Heart right ventricle (tissue), 16 donors: ENCODE data around the gene PIGBOS1. TPM values are rescaled to one million over a fixed set of nuclear protein-coding genes. Genes with fewer than 3 reads are reported as not detected.

Source experiments
- ATAC-seq, 8 donors: fragments of 200-7000 bp; cut with Tn5 transposase; one replicate each; pipeline ENCODE4 v1.9.1; 2020; ENCODE audit warnings: mild to moderate bottlenecking in 8 of 8, moderate library complexity in 8 of 8, moderate number of reproducible peaks in 1 of 8
- DNase-seq, 2 donors: peaks; one replicate each; pipeline ENCODE4 v3.0.0-alpha.2; 2020
- H3K27ac ChIP-seq, 10 donors: fragments of 200-600 bp; sonication (generic) in 2 of 10; one replicate each; pipeline versions ENCODE4 v1.5.0 to v1.8.0; 2020 to 2022; ENCODE audit warnings: mild to moderate bottlenecking in 3 of 10
- H3K27me3 ChIP-seq, 7 donors: fragments of 200-600 bp; one replicate each; pipeline ENCODE4 v1.8.0; 2021 to 2022; ENCODE audit warnings: mild to moderate bottlenecking in 2 of 7
- H3K36me3 ChIP-seq, 9 donors: fragments of 200-600 bp; sonication (generic) in 1 of 9; one replicate each; pipeline versions ENCODE4 v1.5.0 to v1.8.0; 2020 to 2022; ENCODE audit warnings: mild to moderate bottlenecking in 2 of 9
- H3K4me1 ChIP-seq, 9 donors: fragments of 200-600 bp; sonication (generic) in 1 of 9; one replicate each; pipeline versions ENCODE4 v1.5.0 to v1.8.0; 2020 to 2022; ENCODE audit warnings: mild to moderate bottlenecking in 4 of 9
- H3K4me3 ChIP-seq, 10 donors: fragments of 200-600 bp; sonication (generic) in 2 of 10; one replicate each; pipeline versions ENCODE4 v1.5.0 to v1.8.0; 2020 to 2022; ENCODE audit warnings: mild to moderate bottlenecking in 7 of 10, moderate library complexity in 2 of 10
- H3K9me3 ChIP-seq, 11 donors: fragments of 200-600 bp in 10 of 11; sonication (generic) in 2 of 11; one replicate each; pipeline versions ENCODE4 v1.5.0 to v1.8.0; 2013 to 2022; ENCODE audit warnings: mild to moderate bottlenecking in 2 of 11, control low read depth in 1 of 11, moderate library complexity in 1 of 11
- WGBS, 2 donors: extraction: QIAGEN DNeasy Blood & Tissue Kit; methylation state at CpG; one replicate each; pipeline ENCODE4 v1.1.7; 2013; ENCODE audit warnings: inconsistent platforms in 1 of 2; 5-methylcytosine and 5-hydroxymethylcytosine counted together
- intact Hi-C, 10 donors: fragments of 100-400 bp; cut with DNase I; formaldehyde crosslinking; loops; one replicate each; pipeline versions ENCODE4 v1.11.1 to v1.14.2; 2022
- long read RNA-seq, 3 donors: library from polyadenylated mRNA; unstranded; transcript quantifications; one replicate each; pipeline ENCODE4 v2.0.0, GENCODE V29; 2020 to 2021
- polyA plus RNA-seq, 2 donors: library from polyadenylated mRNA; stranded (reverse); fragments of 200-250 nt; gene quantifications; one replicate each; pipeline ENCODE4 v1.2.3, GENCODE V29; 2013
- total RNA-seq, 10 donors: library from RNA; stranded (reverse); fragmentation: NEBNext Ultra II Directional in 3 of 10; extraction: Animal tissue kit (Norgen Biotek cat#: 25700) in 3 of 10; gene quantifications; one replicate each; pipeline versions ENCODE4 v1.2.1 to v1.2.4, GENCODE V29; 2021 to 2023
- TF ChIP-seq, protein P1 (sequence below), 9 donors: fragments of 200-600 bp; sonication (generic) in 2 of 9; IDR thresholded peaks; one replicate each; pipeline versions ENCODE4 v1.5.0 to v1.8.0; 2021 to 2022; ENCODE audit warnings: antibody characterized with exemption in 9 of 9, mild to moderate bottlenecking in 5 of 9, moderate library complexity in 1 of 9
- donor health status: Arrhythmogenic right ventricular cardiomyopathy.
- donor health status: ischemic (EF 13 %, LVEDD 7.1; RV severe dilation, severe dysfunction).
- donor health status: healthy with polysubstance abuse.
- donor health status: DM: no; HTN: yes; CAD: no.
- donor health status: DM: no; HTN: no; CAD: no.
- donor health status: ischemic (EF 25% LVEDD 6.9; RV normal size, moderate dysfunction).
- donor health status: ischemic (EF 25% LVEDD 5.7; RV mildly dilated, moderate dysfunction).
- donor health status: healthy.
- donor health status: DM: yes; HTN: yes; CAD: no.
- donor health status: Ischemic cardiomyopathy.
- donor health status: ischemic (EF 35%, LVEDD 5.7; RV mildly dilated, moderate dysfunction).
- donor health status: nonischemic (EF 11% LVEDD 7.7; RV severe dilation, severe dysfunction).
- donor health status: DM: yes; HTN: yes; CAD: no.
- donor health status: PGD.
- donor health status: ischemic (EF 29% LVEDD 5.4; RV normal size, mild dysfunction).
- donor health status: nonischemic (EF 23%, LVEDD 6.1; RV moderate dilation, normal function).

The PIGBOS1 gene
- 1 to 10 TPM; 3.3 to 8.7 (median 7.4) TPM for total RNA-seq
- polyA plus RNA-seq: 10 to 100 TPM; 17.7 to 20.5 TPM
- long read RNA-seq, donor 1, partial matches to known transcripts: 0 of 6 reads
- long read RNA-seq, donor 1, other reads (novel, unspliced or antisense): 3 of 6 reads
- long read RNA-seq, donor 2, partial matches to known transcripts: 1 of 6 reads
- long read RNA-seq, donor 2, other reads (novel, unspliced or antisense): 2 of 6 reads
- long read RNA-seq, donor 3: 0 reads

GRCh38 chr15:55318588-55319494 lies at the start of gene PIGBOS1, which contains the start of gene PIGB:
PIGBOS1 (minus strand) TSS chr15:55319123; CDS start chr15:55317792, 1,331 bp downstream.
PIGB (plus strand) TSS chr15:55319222; CDS start chr15:55319251, 29 bp downstream.
- Histone ChIP-seq H3K4me1 (peaks cover 0 to 37% (median 29%) of the 10 kb centered on the region in 9 donors), H3K27ac (peak within 1 kb of the TSS; percentile 23 to 98 (median 88)), H3K9me3 (no peaks in the 10 kb centered on the region), H3K27me3 (no peaks in the 10 kb centered on the region), H3K4me3 (peak within 1 kb of the TSS; percentile 60 to 92 (median 84)), H3K36me3 (peaks cover 0 to 23% (median 0%) of the 10 kb centered on the region in 9 donors)
- intact Hi-C loops: loop anchor here in 3 of 10 donors (5.0 to 10.0 kb wide), 3 partner anchors 86 to 116 kb away; partner anchors contain the start of genes CCPG1 (in 2 of the 3) and PIERCE2 (in 2 of the 3)
- 2 to 3% methylated on average over 49 of the region's 49 CpGs for WGBS, 2 donors
- TF ChIP-seq, protein P1, sequence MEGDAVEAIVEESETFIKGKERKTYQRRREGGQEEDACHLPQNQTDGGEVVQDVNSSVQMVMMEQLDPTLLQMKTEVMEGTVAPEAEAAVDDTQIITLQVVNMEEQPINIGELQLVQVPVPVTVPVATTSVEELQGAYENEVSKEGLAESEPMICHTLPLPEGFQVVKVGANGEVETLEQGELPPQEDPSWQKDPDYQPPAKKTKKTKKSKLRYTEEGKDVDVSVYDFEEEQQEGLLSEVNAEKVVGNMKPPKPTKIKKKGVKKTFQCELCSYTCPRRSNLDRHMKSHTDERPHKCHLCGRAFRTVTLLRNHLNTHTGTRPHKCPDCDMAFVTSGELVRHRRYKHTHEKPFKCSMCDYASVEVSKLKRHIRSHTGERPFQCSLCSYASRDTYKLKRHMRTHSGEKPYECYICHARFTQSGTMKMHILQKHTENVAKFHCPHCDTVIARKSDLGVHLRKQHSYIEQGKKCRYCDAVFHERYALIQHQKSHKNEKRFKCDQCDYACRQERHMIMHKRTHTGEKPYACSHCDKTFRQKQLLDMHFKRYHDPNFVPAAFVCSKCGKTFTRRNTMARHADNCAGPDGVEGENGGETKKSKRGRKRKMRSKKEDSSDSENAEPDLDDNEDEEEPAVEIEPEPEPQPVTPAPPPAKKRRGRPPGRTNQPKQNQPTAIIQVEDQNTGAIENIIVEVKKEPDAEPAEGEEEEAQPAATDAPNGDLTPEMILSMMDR (IDR thresholded peaks at IDR 0.05): peak in 2 of 9 donors; percentile 16 to 24
- ATAC-seq (peak; percentile 97 to 99 (median 98)), DNase-seq (peak; percentile 80 to 88)

DNA sequence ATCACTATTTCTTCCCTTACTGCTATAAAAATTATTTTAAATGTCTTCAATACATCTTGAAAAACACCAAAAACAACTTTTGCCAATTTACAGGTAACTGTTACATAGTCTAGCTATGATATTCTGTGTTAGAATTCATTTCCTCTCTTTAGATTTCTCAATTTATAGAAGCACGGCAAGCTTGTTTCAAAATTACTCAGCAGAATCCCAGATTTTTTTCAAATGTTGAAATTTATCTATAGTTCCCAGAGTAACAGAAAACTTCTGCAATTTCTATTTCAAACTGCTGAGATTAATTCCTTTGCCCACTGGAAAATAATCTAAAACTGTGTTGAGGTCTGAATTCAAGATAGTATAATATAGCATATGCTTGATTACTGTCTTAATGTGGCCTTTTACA lies 48.1 kb upstream of the PIGBOS1 start:
- Histone ChIP-seq H3K27ac (no peak overlapping the region), H3K36me3 (peaks cover 0 to 88% (median 9%) of the 10 kb centered on the region in 9 donors), H3K27me3 (no peaks in the 10 kb centered on the region), H3K9me3 (no peaks in the 10 kb centered on the region), H3K4me1 (peaks cover 0 to 4% (median 0%) of the 10 kb centered on the region in 9 donors), H3K4me3 (no peak overlapping the region)
- intact Hi-C loops: no loop called here
- no peak for DNase-seq
- TF ChIP-seq, protein P1 (IDR thresholded peaks at IDR 0.05): no peak
- ATAC-seq: no peak
- WGBS, 2 donors: 87 to 90% methylated on average over 1 of the region's 1 CpG

DNA sequence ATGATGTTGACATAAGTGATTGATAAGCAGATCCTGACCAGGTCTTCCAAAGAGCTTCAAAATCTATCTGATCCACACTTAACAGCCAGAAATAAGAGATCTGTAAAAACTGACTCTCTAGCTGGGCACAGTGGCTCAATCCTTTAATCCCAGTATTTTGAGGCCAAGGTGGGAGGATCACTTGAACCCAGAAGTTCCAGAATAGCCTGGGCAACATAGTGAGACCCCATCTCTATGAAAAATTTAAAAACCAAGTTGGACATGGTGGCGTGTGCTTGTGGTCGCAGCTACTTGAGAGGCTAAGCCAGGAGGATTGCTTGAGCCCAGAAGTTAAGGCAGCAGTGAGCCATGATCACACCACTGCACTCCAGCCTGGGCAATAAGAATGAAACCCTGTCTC lies 43.7 kb upstream of the PIGBOS1 start:
- intact Hi-C loops: no loop called here
- H3K4me1 ChIP-seq: no peaks in the 10 kb centered on the region
- no peak overlapping the region for H3K4me3 ChIP-seq
- ATAC-seq (no peak), DNase-seq (no peak)
- TF ChIP-seq, protein P1 (IDR thresholded peaks at IDR 0.05): no peak
- H3K9me3 ChIP-seq: no peaks in the 10 kb centered on the region
- no peak overlapping the region for H3K27ac ChIP-seq
- 99 to 100% methylated on average over 2 of the region's 2 CpGs for WGBS, 2 donors
- peaks cover 0 to 82% (median 19%) of the 10 kb centered on the region in 9 donors for H3K36me3 ChIP-seq
- H3K27me3 ChIP-seq: no peaks in the 10 kb centered on the region

DNA sequence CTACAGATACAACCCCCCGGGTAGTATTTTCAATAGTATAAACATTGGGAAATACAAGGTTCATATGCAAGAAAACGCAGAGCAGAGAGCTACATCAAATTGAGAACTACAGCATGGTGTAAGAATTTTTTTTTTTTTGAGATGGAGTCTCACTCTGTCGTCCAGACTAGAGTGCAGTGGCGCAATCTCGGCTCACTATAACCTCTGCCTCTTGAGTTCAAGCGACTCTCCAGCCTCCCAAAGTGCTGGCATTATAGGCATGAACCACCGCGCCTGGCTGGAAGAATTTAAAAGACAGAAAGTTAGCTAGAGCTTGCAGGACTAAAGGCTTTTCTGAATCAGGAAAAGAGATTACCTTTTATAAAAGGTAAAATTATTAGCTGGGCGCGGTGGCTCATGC lies 42.1 kb upstream of the PIGBOS1 start:
- Histone ChIP-seq H3K27ac (no peak overlapping the region), H3K27me3 (no peaks in the 10 kb centered on the region), H3K9me3 (no peaks in the 10 kb centered on the region), H3K4me3 (no peak overlapping the region), H3K4me1 (no peaks in the 10 kb centered on the region), H3K36me3 (peaks cover 0 to 96% (median 21%) of the 10 kb centered on the region in 9 donors)
- DNase-seq (no peak), ATAC-seq (no peak)
- WGBS, 2 donors: 89 to 91% methylated on average over 10 of the region's 10 CpGs
- intact Hi-C loops: no loop called here
- TF ChIP-seq, protein P1 (IDR thresholded peaks at IDR 0.05): no peak
